Measurements from ENCODE around the gene DMRTC1B. TPM values are rescaled to one million over a fixed set of nuclear protein-coding genes. Genes with fewer than 3 reads are reported as not detected.
"Not testable (repeated sequence)": the region's sequence is repeated elsewhere in the genome, so short reads cannot be mapped to it uniquely, and the experiment has no call there.

Gene DMRTC1B
- total RNA-seq, 1 experiment from 2014 or later = not detected

DNA sequence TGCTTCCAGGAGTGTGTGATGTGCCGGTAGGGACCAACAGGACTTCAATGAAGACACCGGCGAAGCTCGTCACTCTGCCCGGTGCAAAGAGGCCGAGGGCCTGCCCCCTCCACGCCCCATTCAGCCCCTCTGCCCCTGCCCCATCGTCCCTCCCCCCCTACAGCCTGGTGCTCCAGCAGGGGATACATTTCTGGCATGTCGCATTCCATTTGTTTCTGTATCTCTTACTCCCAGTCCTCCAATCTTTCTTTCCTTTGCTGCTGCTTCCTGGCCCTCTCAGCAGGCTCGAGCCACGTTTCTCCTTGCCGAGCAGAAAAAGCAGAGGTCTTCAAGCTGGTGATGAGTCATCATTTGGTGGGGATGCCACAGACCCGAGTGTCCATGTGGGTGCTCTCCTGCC is 31.4 kb downstream of the DMRTC1B start, which contains the start of gene FAM236D:
FAM236D (minus strand) TSS at position 101 of the 400 bp plus-strand sequence; CDS start at position 1, 100 bp downstream.
- DNase-seq; H3K79me2 ChIP-seq (ENCODE audit: low read depth); H3K4me1 ChIP-seq (replicated peaks; ENCODE audit: insufficient read depth); POLR2A ChIA-PET (ENCODE audit: unreplicated experiment); H4K20me1 ChIP-seq (ENCODE audit: insufficient read depth); H3K9me2 ChIP-seq (ENCODE audit: insufficient read depth); H3K4me2 ChIP-seq; H2AFZ ChIP-seq; H3K27me3 ChIP-seq (ENCODE audit: insufficient read depth, low read depth); CTCF ChIA-PET; intact Hi-C loops (cut with micrococcal nuclease; ENCODE audit: unreplicated experiment); H3K9me3 ChIP-seq (ENCODE audit: insufficient read depth, low read depth); BruUV-seq (replicated peaks); H3K27ac ChIP-seq; H3F3A ChIP-seq (ENCODE audit: insufficient read depth, low read depth); H3K36me3 ChIP-seq (ENCODE audit: low read depth); H3K4me3 ChIP-seq: not testable (repeated sequence)

DNA sequence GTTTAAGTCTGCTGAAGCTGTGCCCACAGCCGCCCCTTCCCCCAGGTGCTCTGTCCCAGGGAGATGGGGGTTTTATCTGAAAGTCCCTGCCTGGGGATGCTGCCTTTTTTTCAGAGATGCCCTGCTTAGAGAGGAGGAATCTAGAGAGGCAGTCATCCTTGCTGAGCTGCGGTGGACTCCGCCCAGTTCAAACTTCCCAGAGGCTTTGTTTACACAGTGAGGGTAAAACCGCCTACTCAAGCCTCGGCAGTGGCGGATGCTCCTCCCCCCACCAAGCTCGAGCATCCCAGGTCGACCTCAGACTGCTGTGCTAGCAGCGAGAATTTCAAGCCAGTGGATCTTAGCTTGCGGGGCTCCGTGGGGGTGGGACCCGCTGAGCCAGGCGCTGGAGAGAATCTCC is 54.0 kb downstream of the DMRTC1B start:
- POLR2A ChIA-PET (ENCODE audit: unreplicated experiment); H3K27ac ChIP-seq; H3K79me2 ChIP-seq (ENCODE audit: low read depth); H3K27me3 ChIP-seq (ENCODE audit: insufficient read depth, low read depth); H2AFZ ChIP-seq; H3K36me3 ChIP-seq (ENCODE audit: low read depth); H3K4me2 ChIP-seq; H3K9me3 ChIP-seq (ENCODE audit: insufficient read depth, low read depth); intact Hi-C loops (cut with micrococcal nuclease; ENCODE audit: unreplicated experiment); H3F3A ChIP-seq (ENCODE audit: insufficient read depth, low read depth); DNase-seq; H3K9me2 ChIP-seq (ENCODE audit: insufficient read depth); CTCF ChIA-PET; H4K20me1 ChIP-seq (ENCODE audit: insufficient read depth); BruUV-seq (replicated peaks); H3K4me3 ChIP-seq; H3K4me1 ChIP-seq (replicated peaks; ENCODE audit: insufficient read depth): not testable (repeated sequence)

DNA sequence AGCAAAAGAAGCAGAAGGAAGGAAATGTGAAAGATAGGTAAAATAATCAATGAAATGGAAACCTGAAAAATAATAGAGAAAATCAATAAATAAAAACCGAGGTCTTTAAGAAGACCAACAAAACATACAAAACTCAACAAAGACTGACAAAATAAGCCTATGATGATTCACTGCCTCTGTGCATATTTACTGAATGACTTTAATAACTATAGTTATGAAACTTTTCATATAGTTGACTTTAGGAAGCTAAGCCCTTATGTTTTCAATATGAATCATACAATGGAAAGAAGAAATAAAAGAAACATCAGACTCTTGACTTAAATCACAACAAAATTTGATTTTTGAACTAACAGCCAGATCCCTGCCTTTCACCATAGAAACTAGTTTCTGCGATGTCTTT is 60.8 kb downstream of the DMRTC1B start:
- CTCF ChIA-PET; H3K27ac ChIP-seq; intact Hi-C loops (cut with micrococcal nuclease; ENCODE audit: unreplicated experiment): not testable (repeated sequence)

DNA sequence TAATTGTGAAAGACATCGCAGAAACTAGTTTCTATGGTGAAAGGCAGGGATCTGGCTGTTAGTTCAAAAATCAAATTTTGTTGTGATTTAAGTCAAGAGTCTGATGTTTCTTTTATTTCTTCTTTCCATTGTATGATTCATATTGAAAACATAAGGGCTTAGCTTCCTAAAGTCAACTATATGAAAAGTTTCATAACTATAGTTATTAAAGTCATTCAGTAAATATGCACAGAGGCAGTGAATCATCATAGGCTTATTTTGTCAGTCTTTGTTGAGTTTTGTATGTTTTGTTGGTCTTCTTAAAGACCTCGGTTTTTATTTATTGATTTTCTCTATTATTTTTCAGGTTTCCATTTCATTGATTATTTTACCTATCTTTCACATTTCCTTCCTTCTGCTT is 106.2 kb downstream of the DMRTC1B start:
- CTCF ChIA-PET; BruUV-seq (replicated peaks): not testable (repeated sequence)

More for the DNA sequence above, 60.8 kb downstream of the DMRTC1B start:
- BruUV-seq (replicated peaks); H3K4me3 ChIP-seq; POLR2A ChIA-PET (ENCODE audit: unreplicated experiment); H4K20me1 ChIP-seq (ENCODE audit: insufficient read depth); DNase-seq; H3K4me1 ChIP-seq (replicated peaks; ENCODE audit: insufficient read depth); H3K27me3 ChIP-seq (ENCODE audit: insufficient read depth, low read depth); H3K79me2 ChIP-seq (ENCODE audit: low read depth); H3K9me2 ChIP-seq (ENCODE audit: insufficient read depth); H3K4me2 ChIP-seq; H2AFZ ChIP-seq; H3K36me3 ChIP-seq (ENCODE audit: low read depth); H3K9me3 ChIP-seq (ENCODE audit: insufficient read depth, low read depth); H3F3A ChIP-seq (ENCODE audit: insufficient read depth, low read depth): not testable (repeated sequence)

DNA sequence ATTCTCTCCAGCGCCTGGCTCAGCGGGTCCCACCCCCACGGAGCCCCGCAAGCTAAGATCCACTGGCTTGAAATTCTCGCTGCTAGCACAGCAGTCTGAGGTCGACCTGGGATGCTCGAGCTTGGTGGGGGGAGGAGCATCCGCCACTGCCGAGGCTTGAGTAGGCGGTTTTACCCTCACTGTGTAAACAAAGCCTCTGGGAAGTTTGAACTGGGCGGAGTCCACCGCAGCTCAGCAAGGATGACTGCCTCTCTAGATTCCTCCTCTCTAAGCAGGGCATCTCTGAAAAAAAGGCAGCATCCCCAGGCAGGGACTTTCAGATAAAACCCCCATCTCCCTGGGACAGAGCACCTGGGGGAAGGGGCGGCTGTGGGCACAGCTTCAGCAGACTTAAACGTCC is 113.0 kb downstream of the DMRTC1B start:
- intact Hi-C loops (cut with micrococcal nuclease; ENCODE audit: unreplicated experiment); H4K20me1 ChIP-seq (ENCODE audit: insufficient read depth); POLR2A ChIA-PET (ENCODE audit: unreplicated experiment); H3K27me3 ChIP-seq (ENCODE audit: insufficient read depth, low read depth); H3K4me1 ChIP-seq (replicated peaks; ENCODE audit: insufficient read depth); H3K79me2 ChIP-seq (ENCODE audit: low read depth); H3K9me2 ChIP-seq (ENCODE audit: insufficient read depth); BruUV-seq (replicated peaks); DNase-seq; H3F3A ChIP-seq (ENCODE audit: insufficient read depth, low read depth); H3K36me3 ChIP-seq (ENCODE audit: low read depth); H3K27ac ChIP-seq; H2AFZ ChIP-seq; H3K4me3 ChIP-seq; CTCF ChIA-PET; H3K4me2 ChIP-seq; H3K9me3 ChIP-seq (ENCODE audit: insufficient read depth, low read depth): not testable (repeated sequence)

More for the DNA sequence above, 106.2 kb downstream of the DMRTC1B start:
- H3K4me3 ChIP-seq; H3K9me3 ChIP-seq (ENCODE audit: insufficient read depth, low read depth); POLR2A ChIA-PET (ENCODE audit: unreplicated experiment); H3K4me1 ChIP-seq (replicated peaks; ENCODE audit: insufficient read depth); DNase-seq; H3K27ac ChIP-seq; H2AFZ ChIP-seq; H3F3A ChIP-seq (ENCODE audit: insufficient read depth, low read depth); H3K9me2 ChIP-seq (ENCODE audit: insufficient read depth); H3K36me3 ChIP-seq (ENCODE audit: low read depth); H4K20me1 ChIP-seq (ENCODE audit: insufficient read depth); H3K27me3 ChIP-seq (ENCODE audit: insufficient read depth, low read depth); H3K4me2 ChIP-seq; H3K79me2 ChIP-seq (ENCODE audit: low read depth); intact Hi-C loops (cut with micrococcal nuclease; ENCODE audit: unreplicated experiment): not testable (repeated sequence)

Other genes with a start within 250 kb of the DMRTC1B start
- 52.8 and 61.3 TPM in 2 replicates for gene HDAC8, start 204.0 kb upstream of the DMRTC1B start, total RNA-seq (2021)
- 15.5 and 17.2 TPM in 2 replicates for gene PHKA1, start 62.6 kb upstream of the DMRTC1B start, total RNA-seq (2021)
- gene FAM236B, start 5.8 kb downstream of the DMRTC1B start, total RNA-seq (2021) = not detected in 2 replicates
- not detected in 2 replicates for gene FAM236D, start 31.3 kb downstream of the DMRTC1B start, total RNA-seq (2021)
- not detected in 2 replicates for gene FAM236C, start 135.7 kb downstream of the DMRTC1B start, total RNA-seq (2021)
- not detected in 2 replicates for gene FAM236A, start 161.3 kb downstream of the DMRTC1B start, total RNA-seq (2021)
- not detected in 2 replicates for gene DMRTC1, start 166.9 kb downstream of the DMRTC1B start, total RNA-seq (2021)
- gene PABPC1L2B, start 226.0 kb downstream of the DMRTC1B start, total RNA-seq (2021) = not detected in 2 replicates